Ishikawa (cell line): ENCODE results near the gene PARD3B.

ENCODE experiments used
- CEBPB ChIP-seq: IDR thresholded peaks from 2 replicates; pipeline ENCODE4 v1.6.1; 2012
- CREB1 ChIP-seq: IDR thresholded peaks from 2 replicates; pipeline ENCODE4 v1.6.1; 2012; ENCODE audit warnings: low read depth
- EGR1 ChIP-seq: IDR thresholded peaks from 2 replicates; pipeline ENCODE4 v1.6.1; 2012
- EP300 ChIP-seq: IDR thresholded peaks from 2 replicates; pipeline ENCODE4 v1.6.1; 2012; ENCODE audit warnings: borderline replicate concordance
- FOXM1 ChIP-seq: IDR thresholded peaks from 2 replicates; pipeline ENCODE4 v1.6.1; 2012; ENCODE audit warnings: low read depth, borderline replicate concordance
- MAX ChIP-seq: IDR thresholded peaks from 2 replicates; pipeline ENCODE4 v1.6.1; 2012
- NFIC ChIP-seq: IDR thresholded peaks from 2 replicates; pipeline ENCODE4 v1.6.1; 2012
- RAD21 ChIP-seq: IDR thresholded peaks from 2 replicates; pipeline ENCODE4 v1.6.1; 2012; ENCODE audit warnings: low read depth
- REST ChIP-seq: IDR thresholded peaks from 2 replicates; pipeline ENCODE4 v1.6.1; 2012; ENCODE audit warnings: low read depth, mild to moderate bottlenecking
- TAF1 ChIP-seq: IDR thresholded peaks from 2 replicates; pipeline ENCODE4 v1.6.1; 2012; ENCODE audit warnings: low read depth, mild to moderate bottlenecking
- TCF12 ChIP-seq: IDR thresholded peaks from 2 replicates; pipeline ENCODE4 v1.6.1; 2012; ENCODE audit warnings: low read depth
- TEAD4 ChIP-seq: IDR thresholded peaks from 2 replicates; pipeline ENCODE4 v1.6.1; 2012
- USF1 ChIP-seq: IDR thresholded peaks from 2 replicates; pipeline ENCODE4 v1.6.1; 2012
- YY1 ChIP-seq: IDR thresholded peaks from 2 replicates; pipeline ENCODE4 v1.6.1; 2012; ENCODE audit warnings: low read depth
- ZBTB7A ChIP-seq: IDR thresholded peaks from 2 replicates; pipeline ENCODE4 v1.6.1; 2012; ENCODE audit warnings: low read depth

Gene PARD3B

GRCh38 chr2:205655779-205656456 lies 1110.6 kb downstream of the PARD3B start:
- no peak for TF ChIP-seq YY1
- no peak for TF ChIP-seq MAX
- no peak for TF ChIP-seq TEAD4
- no peak for TF ChIP-seq CREB1
- TF ChIP-seq CEBPB = no peak
- TF ChIP-seq USF1 = no peak

- TF ChIP-seq EGR1 (no peak), EP300 (no peak), CREB1 (no peak), CEBPB (no peak), TAF1 (no peak), NFIC (no peak), RAD21 (no peak), TCF12 (no peak), REST (no peak)
These were observed 1111.2 kb downstream of the PARD3B start for GRCh38 chr2:205656461-205656860.

- TF ChIP-seq RAD21 (no peak), FOXM1 (no peak), NFIC (no peak), EP300 (no peak), USF1 (no peak), ZBTB7A (no peak), MAX (no peak), TCF12 (no peak), TEAD4 (no peak), TAF1 (no peak), REST (no peak), CREB1 (no peak), CEBPB (no peak), YY1 (no peak), EGR1 (no peak)
These were observed 1111.7 kb downstream of the PARD3B start for GRCh38 chr2:205656941-205657340.

GRCh38 chr2:205657579-205657978 lies 1112.3 kb downstream of the PARD3B start:
- TF ChIP-seq CEBPB (no peak), EGR1 (no peak), ZBTB7A (no peak), FOXM1 (no peak)

- TF ChIP-seq NFIC = no peak
- no peak for TF ChIP-seq MAX
- TF ChIP-seq ZBTB7A = no peak
- TF ChIP-seq EGR1 = no peak
- TF ChIP-seq CEBPB = no peak
- TF ChIP-seq CREB1 = no peak
- no peak for TF ChIP-seq USF1
- no peak for TF ChIP-seq TAF1
- TF ChIP-seq TEAD4 = no peak
- TF ChIP-seq REST = no peak
- TF ChIP-seq RAD21 = no peak
- no peak for TF ChIP-seq TCF12
- no peak for TF ChIP-seq YY1
- no peak for TF ChIP-seq FOXM1
- TF ChIP-seq EP300 = no peak
These were observed 1112.8 kb downstream of the PARD3B start for GRCh38 chr2:205658068-205658467.
